GM20431 (cell line): ENCODE results near the gene DDAH1.
"Not testable (repeated sequence)": the region's sequence is repeated elsewhere in the genome, so short reads cannot be mapped to it uniquely, and the experiment has no call there.

ENCODE experiments used
- in situ Hi-C: fragments of 300-500 bp; cut with MseI, MboI; formaldehyde crosslinking; loops from one replicate; pipeline ENCODE4 v1.15.0; 2020; ENCODE audit warnings: low sequenced_read_pairs; ENCODE audit not compliant: unreplicated experiment

DDAH1 gene

DNA sequence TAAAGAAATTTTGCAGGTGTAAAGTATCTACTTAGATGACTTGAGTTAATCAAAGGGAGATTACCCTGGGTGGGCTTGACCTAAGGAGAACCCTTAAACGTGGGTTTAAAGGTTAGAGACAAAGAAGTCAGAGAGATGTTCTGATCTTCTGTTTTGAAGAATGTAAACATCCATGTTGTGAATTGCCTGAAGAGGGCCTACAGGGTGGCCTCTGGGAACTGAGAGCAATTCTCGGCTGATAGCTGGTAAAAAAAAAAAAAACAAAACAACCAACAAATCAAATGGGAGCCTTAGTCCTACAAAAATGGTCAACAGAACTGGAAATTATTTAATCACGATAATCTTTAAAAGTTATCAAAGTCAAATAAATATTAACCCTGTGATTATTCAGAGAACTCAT is 99.1 kb downstream of the DDAH1 start:
- in situ Hi-C loops = no loop called here

DNA sequence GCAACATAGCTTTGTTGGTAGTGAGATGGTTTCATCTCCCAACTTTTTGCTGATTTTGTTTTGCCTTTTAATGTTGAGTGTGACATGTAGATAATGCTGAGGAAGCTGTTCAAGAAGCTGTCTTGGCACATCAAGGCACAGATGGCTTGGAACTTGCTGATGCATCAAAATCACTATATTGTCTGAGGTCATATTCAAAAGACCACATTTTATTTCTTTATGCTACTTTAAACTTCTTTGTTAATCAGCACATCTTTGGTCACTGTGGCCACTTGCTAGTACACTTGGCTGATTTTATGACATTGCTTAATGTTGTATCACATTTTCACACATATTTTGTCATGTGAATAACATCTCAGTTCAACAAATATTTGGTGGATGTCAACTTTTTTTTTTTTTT is 101.4 kb downstream of the DDAH1 start:
- in situ Hi-C loops = no loop called here

DNA sequence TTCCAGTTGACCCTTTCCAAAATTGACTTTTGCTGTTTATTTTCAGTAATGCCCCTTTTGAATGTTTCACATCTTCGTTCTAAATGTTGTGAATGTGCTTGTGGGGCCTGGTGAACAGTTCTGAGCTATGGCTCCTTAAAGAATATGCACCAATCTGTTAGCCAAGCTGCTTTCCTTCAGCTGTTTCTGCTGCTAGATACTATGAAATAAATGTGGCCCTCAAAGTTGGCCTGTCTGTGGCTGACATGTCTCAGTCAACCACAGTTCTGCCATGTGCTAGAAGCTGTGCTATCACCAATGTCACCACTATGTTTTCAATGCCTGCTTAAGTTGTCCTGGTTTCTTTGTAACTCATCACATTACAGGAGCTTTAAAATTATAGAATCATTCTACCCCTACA is 101.9 kb downstream of the DDAH1 start:
- in situ Hi-C loops = no loop called here

DNA sequence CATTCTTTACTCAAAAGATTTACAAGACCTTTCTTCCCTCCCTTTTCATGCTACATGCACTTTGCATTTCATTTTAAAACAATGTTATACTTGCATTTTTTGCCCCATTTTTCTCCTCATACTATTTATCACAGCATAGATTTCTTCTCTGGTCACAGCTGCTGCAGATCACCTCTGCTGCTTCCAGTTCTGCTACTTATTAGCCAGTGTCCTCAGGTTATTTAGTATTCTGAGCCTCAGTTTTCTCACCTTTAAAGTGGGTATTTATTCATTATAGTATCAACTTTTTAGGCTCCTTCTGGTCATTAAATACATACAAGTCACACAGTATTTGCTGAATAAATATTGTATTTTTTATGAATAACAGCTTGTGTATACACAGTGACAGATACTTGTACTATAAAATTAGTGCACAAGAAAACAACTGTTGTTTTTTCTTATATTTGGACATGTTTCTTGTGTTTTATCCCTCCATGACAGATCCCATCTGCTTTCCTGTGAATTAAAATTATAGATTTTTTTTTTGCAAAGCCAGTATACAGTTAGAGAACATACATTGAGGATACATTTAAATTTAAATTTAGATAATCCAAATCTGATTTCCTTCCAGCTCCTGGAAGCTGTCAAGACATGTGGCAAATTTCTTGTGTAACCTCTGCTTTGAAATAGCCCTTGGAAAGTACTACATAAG is 103.2 kb downstream of the DDAH1 start:
- in situ Hi-C loops = no loop called here

DNA sequence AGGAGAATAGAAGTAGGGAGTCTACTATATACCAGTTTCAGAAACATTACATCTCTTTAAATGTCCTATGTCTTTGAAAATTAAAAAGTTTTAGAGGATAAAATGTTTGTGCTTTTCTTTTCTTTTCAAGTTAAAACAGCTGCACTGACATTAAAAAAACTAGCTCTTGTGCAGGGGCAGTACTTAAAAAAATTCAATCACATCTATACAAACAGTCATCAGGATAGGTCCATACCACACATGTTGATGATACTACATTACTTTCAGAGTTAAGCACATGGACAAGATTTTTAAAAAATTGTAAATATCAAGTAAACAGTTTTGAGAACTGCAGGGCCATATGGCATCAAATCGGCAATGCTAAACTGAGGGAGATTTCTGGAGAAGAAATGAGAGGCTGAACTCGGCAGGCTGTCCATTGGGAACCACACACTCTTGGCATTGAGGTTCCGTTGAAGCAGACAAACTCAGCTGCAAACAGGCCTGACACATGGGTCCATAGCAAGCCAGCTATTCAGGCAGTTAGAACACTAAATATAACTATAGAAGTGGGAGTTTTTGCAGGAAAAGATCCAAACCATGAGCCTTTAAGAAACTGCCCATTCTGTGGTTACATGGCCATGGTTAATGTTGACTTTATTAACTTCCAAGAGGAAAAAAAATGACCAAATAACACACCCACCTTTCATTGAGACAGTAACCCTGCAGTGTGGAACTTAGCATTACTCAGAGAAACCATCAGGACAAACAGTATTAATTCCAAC is 104.0 kb downstream of the DDAH1 start:
- in situ Hi-C loops = no loop called here

- in situ Hi-C loops = no loop called here
These were observed 104.9 kb downstream of the DDAH1 start for GRCh38 chr1:85359874-85360721.

- in situ Hi-C loops = no loop called here
These were observed 106.1 kb downstream of the DDAH1 start for GRCh38 chr1:85358702-85359438.

GRCh38 chr1:85357817-85358216 is 107.1 kb downstream of the DDAH1 start:
- in situ Hi-C loops = no loop called here

DNA sequence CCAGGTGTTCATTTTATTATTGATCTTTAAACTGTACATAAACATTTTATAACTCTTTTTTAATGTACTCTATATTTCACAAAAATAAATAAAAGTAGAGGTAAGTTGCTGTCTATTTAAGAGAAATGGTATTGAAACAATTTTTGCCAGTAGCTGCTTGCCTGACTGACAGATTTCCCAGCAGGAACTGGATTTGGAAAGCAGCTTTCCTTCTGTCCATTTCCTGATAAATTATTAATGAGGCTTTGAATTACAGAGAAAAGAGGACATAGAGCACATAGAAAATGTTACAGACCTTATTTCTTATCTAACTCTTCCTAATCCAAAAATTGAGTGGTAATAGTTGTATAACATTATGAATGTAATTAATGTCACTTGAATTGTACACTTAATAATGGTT is 108.8 kb downstream of the DDAH1 start:
- in situ Hi-C loops = no loop called here

DNA sequence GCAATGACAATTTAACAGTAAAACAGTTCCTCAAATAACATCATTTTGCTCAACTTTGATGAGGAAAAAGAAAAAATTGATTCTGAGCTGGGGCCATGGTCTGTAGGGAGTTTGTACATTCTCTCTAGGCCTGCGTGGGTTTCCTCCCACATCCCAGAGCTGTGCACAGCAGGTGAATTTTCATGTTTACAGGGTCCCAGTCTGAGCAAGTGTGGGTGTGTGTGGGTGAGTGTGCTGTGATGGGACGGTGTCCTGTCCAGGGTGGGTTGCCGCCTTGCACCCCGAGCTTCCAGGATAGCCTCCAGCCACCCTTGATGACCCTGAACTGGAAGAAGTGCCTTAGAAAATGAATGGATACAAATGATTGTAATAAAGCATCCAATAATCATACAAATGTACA is 112.9 kb downstream of the DDAH1 start:
- in situ Hi-C loops = no loop called here

DNA sequence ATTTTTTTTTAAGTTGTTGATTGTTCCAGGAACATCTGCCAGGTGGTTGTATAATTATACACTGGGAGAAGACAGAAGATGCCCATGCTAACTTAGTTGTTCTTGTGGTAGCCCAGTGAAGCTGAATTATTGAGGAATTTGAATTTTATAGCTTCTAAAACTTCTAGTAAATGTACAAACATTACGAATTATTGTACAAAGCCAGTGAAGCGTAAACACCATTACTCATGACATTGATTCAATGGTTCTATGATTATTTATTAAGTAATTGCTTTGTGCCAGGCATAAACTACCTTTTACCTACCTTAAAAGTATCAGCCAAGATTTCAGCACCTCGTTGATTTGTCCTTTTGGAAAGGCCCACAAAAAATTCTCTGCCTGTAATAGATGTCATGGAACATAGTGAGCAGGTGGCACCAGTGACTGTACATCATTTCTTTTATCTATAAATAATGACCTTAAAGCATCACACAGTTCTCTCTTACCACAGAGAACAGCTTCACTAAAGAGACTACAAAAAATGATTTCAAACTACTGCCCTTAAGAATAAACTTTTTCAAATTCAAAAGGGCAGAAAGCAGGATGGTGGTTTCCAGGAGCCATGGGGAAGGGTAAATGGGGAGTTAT is 113.6 kb downstream of the DDAH1 start:
- in situ Hi-C loops = no loop called here

- in situ Hi-C loops = no loop called here
These were observed 115.7 kb downstream of the DDAH1 start for GRCh38 chr1:85349224-85349623.

DNA sequence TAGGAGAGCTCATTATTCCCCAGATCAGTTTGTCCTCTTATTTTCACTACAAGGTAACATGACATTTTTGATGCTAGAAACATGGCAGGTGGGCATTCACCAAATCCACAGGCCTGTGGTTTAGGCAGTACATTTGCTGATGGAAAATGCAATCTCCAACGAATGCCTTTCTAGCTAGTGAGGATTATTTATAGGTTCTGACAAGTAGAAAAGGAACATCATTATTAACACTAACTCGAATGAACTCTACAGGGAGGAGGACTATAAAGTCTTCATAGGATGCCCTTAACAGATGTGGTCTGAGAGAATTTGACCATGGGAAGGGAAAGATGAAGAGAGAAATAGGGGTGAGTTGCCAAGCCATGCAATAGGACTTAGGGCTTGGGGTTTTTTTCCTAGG is 117.1 kb downstream of the DDAH1 start:
- in situ Hi-C loops = no loop called here

DNA sequence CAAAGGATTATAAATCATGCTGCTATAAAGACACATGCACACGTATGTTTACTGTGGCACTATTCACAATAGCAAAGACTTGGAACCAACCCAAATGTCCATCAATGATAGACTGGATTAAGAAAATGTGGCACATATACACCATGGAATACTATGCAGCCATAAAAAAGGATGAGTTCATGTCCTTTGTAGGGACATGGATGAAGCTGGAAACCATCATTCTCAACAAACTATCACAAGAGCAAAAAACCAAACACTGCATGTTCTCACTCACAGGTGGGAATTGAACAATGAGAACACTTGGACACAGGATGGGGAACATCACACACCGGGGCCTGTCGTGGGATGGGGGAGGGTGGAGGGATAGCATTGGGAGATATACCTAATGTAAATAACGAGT is 117.7 kb downstream of the DDAH1 start:
- in situ Hi-C loops = not testable (repeated sequence)

DNA sequence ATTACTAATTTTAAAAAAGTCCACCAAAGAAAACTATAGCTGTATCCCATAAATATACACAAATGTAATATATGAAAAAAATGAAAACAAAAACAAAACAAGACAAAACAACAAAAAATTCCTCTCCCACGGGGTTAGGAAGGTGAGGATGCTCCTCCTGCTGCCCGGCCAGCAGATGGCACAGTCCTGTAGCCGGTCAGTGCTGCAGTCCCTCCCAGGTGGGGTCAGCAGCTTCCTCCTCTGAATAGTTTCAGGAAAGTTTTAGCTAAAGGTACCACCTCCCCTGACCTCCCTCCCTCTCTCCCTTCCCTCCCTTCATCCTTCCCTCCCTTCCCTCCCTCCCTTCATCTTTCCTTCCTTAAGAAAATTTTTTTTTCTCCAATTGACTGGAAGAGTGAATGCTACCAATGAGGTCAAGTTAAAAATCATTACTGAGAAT is 120.7 kb downstream of the DDAH1 start:
- in situ Hi-C loops = no loop called here

GRCh38 chr1:85343612-85344255 is 121.2 kb downstream of the DDAH1 start:
- in situ Hi-C loops = no loop called here

DNA sequence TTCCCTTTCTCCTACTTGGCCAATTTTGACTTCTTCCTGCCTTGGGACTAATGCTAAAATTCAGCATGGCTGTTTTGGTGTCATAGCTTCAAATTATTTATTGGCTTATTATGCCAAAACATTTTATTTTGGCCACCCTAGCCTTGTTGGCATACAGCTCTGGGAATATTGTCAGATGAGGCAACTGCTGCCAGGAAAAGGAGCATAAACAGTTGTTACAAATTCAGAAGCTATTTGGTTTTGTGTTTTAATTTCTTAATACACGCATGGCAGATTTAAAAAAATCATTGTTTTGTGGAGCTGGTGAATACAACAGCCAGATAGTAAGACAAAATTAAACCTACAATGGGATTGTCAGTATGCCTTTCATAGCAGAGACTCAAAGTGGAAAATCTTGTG is 121.7 kb downstream of the DDAH1 start:
- in situ Hi-C loops = no loop called here

- in situ Hi-C loops = no loop called here
These were observed 122.8 kb downstream of the DDAH1 start for GRCh38 chr1:85342207-85342606.

GRCh38 chr1:85340427-85340826 is 124.5 kb downstream of the DDAH1 start:
- in situ Hi-C loops = no loop called here
